ENCODE measurements around the gene ZNF525.
"Not testable (repeated sequence)": the region's sequence is repeated elsewhere in the genome, so short reads cannot be mapped to it uniquely, and the experiment has no call there.

ZNF525 gene

GRCh38 chr19:53395840-53396524 lies 30.5 kb downstream of the ZNF525 start:
- not testable (repeated sequence) for DNase-seq

GRCh38 chr19:53396525-53396868 lies 31.0 kb downstream of the ZNF525 start:
- DNase-seq: no peak

GRCh38 chr19:53397918-53398317 lies 32.4 kb downstream of the ZNF525 start:
- not testable (repeated sequence) for DNase-seq

- no peak for DNase-seq
These were observed 44.1 kb downstream of the ZNF525 start for GRCh38 chr19:53409505-53410204.

- not testable (repeated sequence) for DNase-seq
These were observed 55.2 kb downstream of the ZNF525 start for GRCh38 chr19:53420520-53421315.

- DNase-seq: no peak
These were observed 57.0 kb downstream of the ZNF525 start for GRCh38 chr19:53422551-53422950.

GRCh38 chr19:53423074-53423473 lies 57.6 kb downstream of the ZNF525 start:
- DNase-seq: not testable (repeated sequence)

- DNase-seq: not testable (repeated sequence)
These were observed 58.2 kb downstream of the ZNF525 start for GRCh38 chr19:53423680-53424079.

- peak; percentile 52 for DNase-seq
These were observed 59.6 kb downstream of the ZNF525 start for GRCh38 chr19:53424968-53425597.

GRCh38 chr19:53431399-53432087 lies 66.0 kb downstream of the ZNF525 start, which contains the start of gene ZNF761:
TSS of gene ZNF761 (plus strand) at chr19:53431984. CDS start at chr19:53447269, 15,285 bp downstream.
- peak; percentile 96 for DNase-seq

GRCh38 chr19:53432088-53432661 lies 66.7 kb downstream of the ZNF525 start:
- no peak for DNase-seq

All from activated CD4-positive, alpha-beta T cell treated with anti-CD3 and anti-CD28 coated beads for 1 hour (primary cell).